ENCODE results near the gene TMEM270.

The TMEM270 gene

GRCh38 chr7:73908123-73908611 is 47.2 kb downstream of the TMEM270 start:
- DNase-seq (ENCODE audit: low read depth), result no peak
- TF ChIP-seq CTCF (IDR thresholded peaks at IDR 0.05; ENCODE audit: low read depth, low read length, missing control alignments), result no peak
- no peak overlapping the region for H3K4me3 ChIP-seq (ENCODE audit: low read depth, low read length)

- no peak for DNase-seq (ENCODE audit: low read depth)
- no peak overlapping the region for H3K4me3 ChIP-seq (ENCODE audit: low read depth, low read length)
- no peak for TF ChIP-seq CTCF (IDR thresholded peaks at IDR 0.05; ENCODE audit: low read depth, low read length, missing control alignments)
Measured at GRCh38 chr7:73909051-73909941, 48.3 kb downstream of the TMEM270 start.

GRCh38 chr7:73909996-73910395 is 49.0 kb downstream of the TMEM270 start:
- no peak overlapping the region for H3K4me3 ChIP-seq (ENCODE audit: low read depth, low read length)
- no peak for DNase-seq (ENCODE audit: low read depth)
- TF ChIP-seq CTCF (IDR thresholded peaks at IDR 0.05; ENCODE audit: low read depth, low read length, missing control alignments), result no peak

GRCh38 chr7:73912223-73912622 is 51.3 kb downstream of the TMEM270 start:
- no peak for TF ChIP-seq CTCF (IDR thresholded peaks at IDR 0.05; ENCODE audit: low read depth, low read length, missing control alignments)
- no peak for DNase-seq (ENCODE audit: low read depth)
- H3K4me3 ChIP-seq (ENCODE audit: low read depth, low read length), result no peak overlapping the region

Measured in GM12864 (cell line).